ENCODE data around the gene ACBD6.

GRCh38 chr1:180280617-180281016, 221.8 kb downstream of the ACBD6 start:
- no peak for TF ChIP-seq CTCF (IDR thresholded peaks at IDR 0.05)
- TF ChIP-seq POLR2AphosphoS5 (IDR thresholded peaks at IDR 0.05; ENCODE audit: low read depth, low read length) = no peak
- no peak for TF ChIP-seq SIN3A (IDR thresholded peaks at IDR 0.05; ENCODE audit: borderline replicate concordance, insufficient read depth, low read depth, low read length)
- no peak for TF ChIP-seq REST (IDR thresholded peaks at IDR 0.05; ENCODE audit: insufficient read depth in 1 of 2, low read depth in 2 of 2, low read length in 1 of 2)

Data from Panc1 (cell line).